SU-DHL-6 (cell line): Measurements from ENCODE around the gene MYO10.

Experiments used
- CTCF ChIP-seq: fragments of 200-600 bp; sonication (generic); IDR thresholded peaks from one replicate; pipeline ENCODE4 v1.5.1; 2017; ENCODE audit warnings: antibody characterized with exemption, mild to moderate bottlenecking, low read length, moderate library complexity; ENCODE audit not compliant: insufficient read depth, poor library complexity, severe bottlenecking
- EZH2phosphoT487 ChIP-seq: fragments of 200-600 bp; sonication (generic), shearing (Covaris generic); conservative IDR thresholded peaks from 2 replicates; pipeline ENCODE4 v1.6.1; 2018; ENCODE audit warnings: mild to moderate bottlenecking, antibody characterized with exemption, low read length, moderate library complexity, mixed read lengths

GRCh38 chr5:16666130-16666882, 269.8 kb downstream of the MYO10 start:
- TF ChIP-seq CTCF (no peak), EZH2phosphoT487 (no peak)
